Lower lobe of right lung (tissue), 2 donors: ENCODE results near the gene NRXN3. TPM values are rescaled to one million over a fixed set of nuclear protein-coding genes. Genes with fewer than 3 reads are reported as not detected.

Experiments
- ATAC-seq, 2 donors: fragments of 200-7000 bp; cut with Tn5 transposase; one replicate each; pipeline ENCODE4 v1.9.1; 2020 to 2022; ENCODE audit warnings: mild to moderate bottlenecking in 2 of 2, moderate library complexity in 2 of 2
- DNase-seq: peaks from one replicate; pipeline ENCODE4 v3.0.0-alpha.2; 2020
- H3K27ac ChIP-seq: fragments of 200-600 bp; one replicate; pipeline ENCODE4 v1.8.0; 2022
- H3K27me3 ChIP-seq: fragments of 200-600 bp; one replicate; pipeline ENCODE4 v1.8.0; 2022; ENCODE audit warnings: low read depth
- H3K36me3 ChIP-seq: fragments of 200-600 bp; one replicate; pipeline ENCODE4 v1.8.0; 2022; ENCODE audit warnings: mild to moderate bottlenecking
- H3K4me1 ChIP-seq: fragments of 200-600 bp; one replicate; pipeline ENCODE4 v1.8.0; 2022
- H3K4me3 ChIP-seq: fragments of 200-600 bp; one replicate; pipeline ENCODE4 v1.8.0; 2022; ENCODE audit warnings: mild to moderate bottlenecking
- H3K9me3 ChIP-seq: fragments of 200-600 bp; one replicate; pipeline ENCODE4 v1.8.0; 2022
- intact Hi-C: fragments of 100-400 bp; cut with DNase I; formaldehyde crosslinking; loops from one replicate; pipeline ENCODE4 v1.11.0; 2022
- total RNA-seq: library from RNA; stranded (reverse); fragmentation: NEBNext Ultra II Directional; extraction: Animal tissue kit (Norgen Biotek cat#: 25700); gene quantifications from one replicate; pipeline ENCODE4 v1.2.1, GENCODE V29; 2021
- TF ChIP-seq, protein P1 (sequence below): fragments of 200-600 bp; IDR thresholded peaks from one replicate; pipeline ENCODE4 v1.8.0; 2022; ENCODE audit warnings: antibody characterized with exemption, mild to moderate bottlenecking
- donor health status: DM: no; HTN: yes; CAD: no; lungs with severe emphysema.

The NRXN3 gene
- total RNA-seq, 1 donor from 2014 or later: 9.0 TPM

DNA sequence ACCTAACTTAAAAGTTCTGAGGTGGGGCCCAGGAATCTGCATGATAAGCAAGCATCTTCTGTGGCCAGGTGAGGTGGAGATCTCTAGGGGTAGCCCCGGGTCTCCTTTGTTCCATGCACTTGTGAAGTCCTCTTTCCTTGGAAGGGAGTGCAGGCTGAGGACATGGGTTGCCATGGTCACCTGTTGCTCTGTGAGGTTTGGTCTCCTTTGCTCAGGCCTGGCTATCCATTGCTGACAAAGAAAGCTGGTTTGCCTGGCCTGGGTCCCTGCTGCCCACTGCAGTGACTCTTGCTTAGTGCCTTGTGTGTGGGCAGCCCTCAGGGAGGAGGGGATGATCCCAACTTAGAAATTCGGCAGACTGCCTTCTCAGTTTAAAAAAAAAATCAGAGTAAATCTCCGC is 11.1 kb downstream of the NRXN3 start:
- no peaks in the 10 kb centered on the region for H3K36me3 ChIP-seq
- intact Hi-C loops: no loop called here
- no peak overlapping the region for H3K4me3 ChIP-seq
- no peak for DNase-seq
- H3K9me3 ChIP-seq: no peaks in the 10 kb centered on the region
- H3K4me1 ChIP-seq: no peaks in the 10 kb centered on the region
- no peak for ATAC-seq
- TF ChIP-seq, protein P1, sequence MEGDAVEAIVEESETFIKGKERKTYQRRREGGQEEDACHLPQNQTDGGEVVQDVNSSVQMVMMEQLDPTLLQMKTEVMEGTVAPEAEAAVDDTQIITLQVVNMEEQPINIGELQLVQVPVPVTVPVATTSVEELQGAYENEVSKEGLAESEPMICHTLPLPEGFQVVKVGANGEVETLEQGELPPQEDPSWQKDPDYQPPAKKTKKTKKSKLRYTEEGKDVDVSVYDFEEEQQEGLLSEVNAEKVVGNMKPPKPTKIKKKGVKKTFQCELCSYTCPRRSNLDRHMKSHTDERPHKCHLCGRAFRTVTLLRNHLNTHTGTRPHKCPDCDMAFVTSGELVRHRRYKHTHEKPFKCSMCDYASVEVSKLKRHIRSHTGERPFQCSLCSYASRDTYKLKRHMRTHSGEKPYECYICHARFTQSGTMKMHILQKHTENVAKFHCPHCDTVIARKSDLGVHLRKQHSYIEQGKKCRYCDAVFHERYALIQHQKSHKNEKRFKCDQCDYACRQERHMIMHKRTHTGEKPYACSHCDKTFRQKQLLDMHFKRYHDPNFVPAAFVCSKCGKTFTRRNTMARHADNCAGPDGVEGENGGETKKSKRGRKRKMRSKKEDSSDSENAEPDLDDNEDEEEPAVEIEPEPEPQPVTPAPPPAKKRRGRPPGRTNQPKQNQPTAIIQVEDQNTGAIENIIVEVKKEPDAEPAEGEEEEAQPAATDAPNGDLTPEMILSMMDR: no peak
- no peaks in the 10 kb centered on the region for H3K27me3 ChIP-seq
- no peak overlapping the region for H3K27ac ChIP-seq

DNA sequence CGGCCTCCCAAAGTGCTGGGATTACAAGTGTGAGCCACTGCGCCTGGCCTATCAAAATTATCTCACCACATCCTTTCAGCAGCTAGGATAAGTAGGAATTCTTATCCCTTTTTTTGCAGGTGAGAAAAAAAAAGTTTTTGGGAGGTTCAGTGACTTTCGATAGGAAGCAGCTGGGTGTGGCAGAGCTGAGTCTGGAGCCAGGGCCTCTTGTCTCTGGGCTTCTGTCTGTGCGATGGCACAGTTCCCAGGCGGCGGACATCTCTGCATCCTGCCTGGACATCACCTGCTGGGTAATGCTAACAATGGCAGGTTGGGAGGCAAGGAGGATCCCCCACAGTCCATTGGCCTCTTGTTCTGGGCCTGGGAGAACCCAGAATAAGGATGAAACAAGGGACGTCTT is 12.5 kb downstream of the NRXN3 start:
- Histone ChIP-seq H3K9me3 (no peaks in the 10 kb centered on the region), H3K27me3 (no peaks in the 10 kb centered on the region), H3K27ac (no peak overlapping the region), H3K4me1 (no peaks in the 10 kb centered on the region), H3K4me3 (no peak overlapping the region), H3K36me3 (no peaks in the 10 kb centered on the region)
- DNase-seq (no peak), ATAC-seq (no peak)
- TF ChIP-seq, protein P1: no peak
- intact Hi-C loops: no loop called here

DNA sequence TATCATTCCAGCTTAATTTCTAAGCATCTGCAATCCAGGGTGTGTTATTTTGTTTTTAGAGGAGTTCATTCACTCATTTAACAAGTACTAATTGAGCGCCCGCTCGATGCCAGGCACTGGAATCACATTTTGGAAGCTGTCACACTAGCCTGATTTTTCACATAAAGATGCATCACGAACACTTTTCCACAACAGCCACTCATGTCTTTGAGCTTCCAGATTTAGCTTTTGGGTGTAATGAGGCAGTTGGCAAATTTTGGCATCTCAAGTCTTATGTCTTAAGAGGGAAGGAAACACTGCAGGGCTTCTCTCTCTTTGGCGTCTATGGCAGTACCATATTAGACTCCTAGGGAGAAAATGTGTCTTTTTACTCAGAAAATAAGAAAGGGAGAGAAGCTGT is 14.0 kb downstream of the NRXN3 start:
- TF ChIP-seq, protein P1: no peak
- DNase-seq (no peak), ATAC-seq (no peak)
- H3K4me1 ChIP-seq: no peaks in the 10 kb centered on the region
- no peaks in the 10 kb centered on the region for H3K36me3 ChIP-seq
- no peaks in the 10 kb centered on the region for H3K9me3 ChIP-seq
- no peaks in the 10 kb centered on the region for H3K27me3 ChIP-seq
- no peak overlapping the region for H3K4me3 ChIP-seq
- intact Hi-C loops: no loop called here
- H3K27ac ChIP-seq: no peak overlapping the region

DNA sequence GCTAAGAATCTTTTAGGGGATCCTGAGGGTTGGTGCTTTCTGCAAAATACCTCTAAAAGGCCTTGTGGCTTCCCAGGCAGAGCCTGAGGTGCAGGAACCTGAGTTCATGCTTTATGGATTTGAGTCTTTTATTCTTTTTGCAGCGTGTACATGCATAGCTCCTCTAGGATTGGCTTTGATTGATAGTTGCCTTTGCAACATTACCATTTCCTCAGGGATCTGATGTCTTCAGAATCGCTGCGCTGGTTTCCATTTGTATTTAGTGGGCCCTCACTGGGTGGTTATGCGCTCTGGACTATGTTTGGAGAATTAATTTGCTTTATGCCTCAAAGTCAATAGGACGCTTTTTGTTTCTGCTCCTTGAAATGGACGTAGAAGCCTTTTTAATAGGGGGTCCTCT is 16.1 kb downstream of the NRXN3 start:
- no peaks in the 10 kb centered on the region for H3K27me3 ChIP-seq
- intact Hi-C loops: no loop called here
- H3K9me3 ChIP-seq: no peaks in the 10 kb centered on the region
- no peak overlapping the region for H3K4me3 ChIP-seq
- no peaks in the 10 kb centered on the region for H3K4me1 ChIP-seq
- no peak overlapping the region for H3K27ac ChIP-seq
- ATAC-seq (no peak), DNase-seq (no peak)
- TF ChIP-seq, protein P1: no peak
- no peaks in the 10 kb centered on the region for H3K36me3 ChIP-seq

DNA sequence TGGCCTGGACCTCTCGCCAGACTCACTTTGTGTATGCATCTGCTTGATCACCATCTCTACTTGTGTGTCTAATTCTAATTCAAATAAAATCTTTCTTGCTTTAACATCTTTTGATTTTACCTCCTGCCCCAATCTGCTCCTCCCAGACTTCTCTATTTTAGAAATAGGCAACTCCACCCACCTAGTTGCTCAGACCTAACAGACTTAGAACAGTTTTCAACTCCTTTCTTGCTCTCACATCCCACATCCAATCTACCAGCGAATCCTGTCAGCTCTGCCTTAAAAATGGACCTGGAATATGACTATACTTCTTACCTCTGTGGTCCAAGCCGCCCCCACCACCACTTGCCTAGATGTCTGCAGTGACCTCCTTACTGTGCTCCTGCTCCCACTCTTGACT is 18.7 kb downstream of the NRXN3 start:
- DNase-seq: no peak
- Histone ChIP-seq H3K27ac (no peak overlapping the region), H3K9me3 (no peaks in the 10 kb centered on the region), H3K4me1 (no peaks in the 10 kb centered on the region), H3K36me3 (no peaks in the 10 kb centered on the region), H3K4me3 (no peak overlapping the region), H3K27me3 (no peaks in the 10 kb centered on the region)
- TF ChIP-seq, protein P1: no peak
- intact Hi-C loops: no loop called here
- no peak for ATAC-seq

DNA sequence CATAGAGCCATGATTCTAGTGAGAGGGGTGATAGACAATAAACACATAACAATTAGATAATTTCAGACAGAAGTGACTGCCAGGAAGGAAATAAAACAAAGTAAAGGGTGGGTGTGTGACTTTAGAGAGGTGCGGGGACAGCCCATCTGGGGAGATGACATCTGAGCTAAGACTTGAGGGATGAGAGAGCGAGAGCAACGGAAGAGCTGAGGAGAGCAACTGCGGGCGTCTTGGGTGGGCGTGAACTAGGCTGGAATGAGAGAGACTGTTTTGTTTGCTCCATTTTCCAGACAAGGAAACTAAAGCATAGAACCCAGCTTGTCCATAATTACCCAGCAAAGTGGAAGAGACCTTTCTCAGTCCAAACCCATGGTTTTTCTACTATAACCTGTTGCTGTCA is 25.3 kb downstream of the NRXN3 start:
- Histone ChIP-seq H3K9me3 (no peaks in the 10 kb centered on the region), H3K4me3 (no peak overlapping the region), H3K27me3 (no peaks in the 10 kb centered on the region), H3K4me1 (no peaks in the 10 kb centered on the region), H3K36me3 (no peaks in the 10 kb centered on the region), H3K27ac (no peak overlapping the region)
- no peak for ATAC-seq
- DNase-seq: no peak
- TF ChIP-seq, protein P1: no peak
- intact Hi-C loops: no loop called here
